WTC11 (cell line): ENCODE measurements around the gene PDXP. TPM values are rescaled to one million over a fixed set of nuclear protein-coding genes. Genes with fewer than 3 reads are reported as not detected.

ENCODE experiments used
- ATAC-seq: fragments of 200-7000 bp; cut with Tn5 transposase; 2 replicates; pipeline ENCODE4 v1.10.0; 2021; ENCODE audit warnings: mild to moderate bottlenecking, moderate library complexity
- CTCF ChIA-PET: fragments of 300-600 bp; sonication (Branson Sonifier 250); formaldehyde crosslinking; loops from one replicate; lab custom pipeline; 2021; ENCODE audit warnings: antibody characterized with exemption; lab: Charles Lee
- POLR2A ChIA-PET: fragments of 350-600 bp; sonication (Branson Sonifier 250); formaldehyde crosslinking; loops from one replicate; lab custom pipeline; 2021; ENCODE audit warnings: antibody characterized with exemption; lab: Charles Lee
- DNase-seq: peaks from one replicate; pipeline ENCODE4 v3.0.0; 2021; ENCODE audit warnings: low spot score
- H3K27ac Mint-ChIP-seq: 2 replicates; pipeline ENCODE4 v1.8.0; 2021; ENCODE audit warnings: mixed read lengths
- H3K27me3 Mint-ChIP-seq: 2 replicates; pipeline ENCODE4 v1.8.0; 2021; ENCODE audit warnings: low read depth, mild to moderate bottlenecking, moderate library complexity, mixed read lengths
- H3K36me3 Mint-ChIP-seq: 2 replicates; pipeline ENCODE4 v1.8.0; 2021; ENCODE audit warnings: mixed read lengths
- H3K4me1 Mint-ChIP-seq: 2 replicates; pipeline ENCODE4 v1.8.0; 2022; ENCODE audit warnings: mixed read lengths
- H3K4me3 Mint-ChIP-seq: 2 replicates; pipeline ENCODE4 v1.8.0; 2021; ENCODE audit warnings: mild to moderate bottlenecking, moderate library complexity, mixed read lengths
- H3K9me3 Mint-ChIP-seq: 2 replicates; pipeline ENCODE4 v1.8.0; 2021; ENCODE audit warnings: mixed read lengths
- CBFB ChIP-seq: sonication (generic); formaldehyde crosslinking; IDR thresholded peaks from 2 replicates; pipeline ENCODE4 v1.8.1; 2022; ENCODE audit warnings: mild to moderate bottlenecking, low read depth, missing genetic modification reagents
- ETV6 ChIP-seq: sonication (generic); formaldehyde crosslinking; IDR thresholded peaks from 2 replicates; pipeline ENCODE4 v1.8.1; 2022; ENCODE audit warnings: mild to moderate bottlenecking, missing genetic modification reagents
- MXD4 ChIP-seq: fragments of 250-450 bp; sonication (Bioruptor Pico); IDR thresholded peaks from 2 replicates; pipeline ENCODE4 v1.8.0; 2021; ENCODE audit warnings: mild to moderate bottlenecking, moderate library complexity, borderline replicate concordance
- ZNF671 ChIP-seq: fragments of 250-450 bp; sonication (Bioruptor Pico); IDR thresholded peaks from 2 replicates; pipeline ENCODE4 v1.8.0; 2021; ENCODE audit warnings: mild to moderate bottlenecking
- total RNA-seq: library from RNA; stranded (reverse); gene quantifications from 3 replicates; pipeline ENCODE4 v1.2.3, GENCODE V29; 2021
- TF ChIP-seq, protein P1 (sequence below): sonication (generic); formaldehyde crosslinking; IDR thresholded peaks from 2 replicates; pipeline ENCODE4 v1.8.0; 2023; ENCODE audit warnings: missing genetic modification reagents, mild to moderate bottlenecking, borderline replicate concordance
- TF ChIP-seq, protein P2 (sequence below): sonication (generic); formaldehyde crosslinking; IDR thresholded peaks from 2 replicates; pipeline ENCODE4 v1.8.0; 2022; ENCODE audit warnings: mild to moderate bottlenecking, missing genetic modification reagents
- TF ChIP-seq, protein P3 (sequence below): sonication (generic); formaldehyde crosslinking; conservative IDR thresholded peaks from 2 replicates; pipeline ENCODE4 v1.8.1; 2022; ENCODE audit warnings: mild to moderate bottlenecking, missing genetic modification reagents

PDXP gene
- total RNA-seq, 1 experiment from 2014 or later: 36.1 TPM

- H3K4me1 Mint-ChIP-seq: no peaks in the 10 kb centered on the region
- H3K27me3 Mint-ChIP-seq: no peaks in the 10 kb centered on the region
- DNase-seq (no peak), ATAC-seq (no peak)
- peaks cover 7% of the 10 kb centered on the region for H3K9me3 Mint-ChIP-seq
- no peak overlapping the region for H3K4me3 Mint-ChIP-seq
- no peak for TF ChIP-seq ETV6 (CRISPR knock-in tag)
- TF ChIP-seq, protein P1, sequence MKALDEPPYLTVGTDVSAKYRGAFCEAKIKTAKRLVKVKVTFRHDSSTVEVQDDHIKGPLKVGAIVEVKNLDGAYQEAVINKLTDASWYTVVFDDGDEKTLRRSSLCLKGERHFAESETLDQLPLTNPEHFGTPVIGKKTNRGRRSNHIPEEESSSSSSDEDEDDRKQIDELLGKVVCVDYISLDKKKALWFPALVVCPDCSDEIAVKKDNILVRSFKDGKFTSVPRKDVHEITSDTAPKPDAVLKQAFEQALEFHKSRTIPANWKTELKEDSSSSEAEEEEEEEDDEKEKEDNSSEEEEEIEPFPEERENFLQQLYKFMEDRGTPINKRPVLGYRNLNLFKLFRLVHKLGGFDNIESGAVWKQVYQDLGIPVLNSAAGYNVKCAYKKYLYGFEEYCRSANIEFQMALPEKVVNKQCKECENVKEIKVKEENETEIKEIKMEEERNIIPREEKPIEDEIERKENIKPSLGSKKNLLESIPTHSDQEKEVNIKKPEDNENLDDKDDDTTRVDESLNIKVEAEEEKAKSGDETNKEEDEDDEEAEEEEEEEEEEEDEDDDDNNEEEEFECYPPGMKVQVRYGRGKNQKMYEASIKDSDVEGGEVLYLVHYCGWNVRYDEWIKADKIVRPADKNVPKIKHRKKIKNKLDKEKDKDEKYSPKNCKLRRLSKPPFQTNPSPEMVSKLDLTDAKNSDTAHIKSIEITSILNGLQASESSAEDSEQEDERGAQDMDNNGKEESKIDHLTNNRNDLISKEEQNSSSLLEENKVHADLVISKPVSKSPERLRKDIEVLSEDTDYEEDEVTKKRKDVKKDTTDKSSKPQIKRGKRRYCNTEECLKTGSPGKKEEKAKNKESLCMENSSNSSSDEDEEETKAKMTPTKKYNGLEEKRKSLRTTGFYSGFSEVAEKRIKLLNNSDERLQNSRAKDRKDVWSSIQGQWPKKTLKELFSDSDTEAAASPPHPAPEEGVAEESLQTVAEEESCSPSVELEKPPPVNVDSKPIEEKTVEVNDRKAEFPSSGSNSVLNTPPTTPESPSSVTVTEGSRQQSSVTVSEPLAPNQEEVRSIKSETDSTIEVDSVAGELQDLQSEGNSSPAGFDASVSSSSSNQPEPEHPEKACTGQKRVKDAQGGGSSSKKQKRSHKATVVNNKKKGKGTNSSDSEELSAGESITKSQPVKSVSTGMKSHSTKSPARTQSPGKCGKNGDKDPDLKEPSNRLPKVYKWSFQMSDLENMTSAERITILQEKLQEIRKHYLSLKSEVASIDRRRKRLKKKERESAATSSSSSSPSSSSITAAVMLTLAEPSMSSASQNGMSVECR (CRISPR knock-in tag): no peak
- no peak for TF ChIP-seq MXD4 (CRISPR knock-in tag)
- TF ChIP-seq, protein P2, sequence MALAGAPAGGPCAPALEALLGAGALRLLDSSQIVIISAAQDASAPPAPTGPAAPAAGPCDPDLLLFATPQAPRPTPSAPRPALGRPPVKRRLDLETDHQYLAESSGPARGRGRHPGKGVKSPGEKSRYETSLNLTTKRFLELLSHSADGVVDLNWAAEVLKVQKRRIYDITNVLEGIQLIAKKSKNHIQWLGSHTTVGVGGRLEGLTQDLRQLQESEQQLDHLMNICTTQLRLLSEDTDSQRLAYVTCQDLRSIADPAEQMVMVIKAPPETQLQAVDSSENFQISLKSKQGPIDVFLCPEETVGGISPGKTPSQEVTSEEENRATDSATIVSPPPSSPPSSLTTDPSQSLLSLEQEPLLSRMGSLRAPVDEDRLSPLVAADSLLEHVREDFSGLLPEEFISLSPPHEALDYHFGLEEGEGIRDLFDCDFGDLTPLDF (CRISPR knock-in tag): no peak
- TF ChIP-seq, protein P3, sequence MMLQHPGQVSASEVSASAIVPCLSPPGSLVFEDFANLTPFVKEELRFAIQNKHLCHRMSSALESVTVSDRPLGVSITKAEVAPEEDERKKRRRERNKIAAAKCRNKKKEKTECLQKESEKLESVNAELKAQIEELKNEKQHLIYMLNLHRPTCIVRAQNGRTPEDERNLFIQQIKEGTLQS (CRISPR knock-in tag): no peak
- TF ChIP-seq ZNF671 (CRISPR knock-in tag): no peak
- no peak for TF ChIP-seq CBFB (CRISPR knock-in tag)
- TF ChIP-seq, all 79 proteins: peak for 0
- H3K27ac Mint-ChIP-seq: no peak overlapping the region
- ChIA-PET POLR2A (no interaction called here), CTCF (no interaction called here)
- H3K36me3 Mint-ChIP-seq: peaks cover 44% of the 10 kb centered on the region
These were observed 57.2 kb downstream of the PDXP start for GRCh38 chr22:37715760-37716159.

Other genes with a start within 250 kb of the PDXP start
- gene ELFN2, start 231.2 kb upstream of the PDXP start, total RNA-seq: 0.87 to 1.8 TPM (median 1.5 TPM) in 3 replicates
- 3.2 to 4.8 TPM (median 3.7 TPM) in 3 replicates for gene MFNG, start 172.3 kb upstream of the PDXP start, total RNA-seq
- 14.6 to 17.5 TPM (median 16.0 TPM) in 3 replicates for gene CARD10, start 139.3 kb upstream of the PDXP start, total RNA-seq
- 9.6 to 12.7 TPM (median 10.4 TPM) in 3 replicates for gene CDC42EP1, start 98.2 kb upstream of the PDXP start, total RNA-seq
- 0.33 TPM in 1 of 3 replicates, not detected in the others for gene LGALS2, start 78.6 kb upstream of the PDXP start, total RNA-seq
- 59.5 to 66.3 TPM (median 61.6 TPM) in 3 replicates for gene GGA1, start 49.9 kb upstream of the PDXP start, total RNA-seq
- gene SH3BP1, start 19.1 kb upstream of the PDXP start, total RNA-seq: 35.4 to 39.4 TPM (median 36.6 TPM) in 3 replicates
- gene LGALS1, start 16.9 kb downstream of the PDXP start, total RNA-seq: 17.3 to 23.5 TPM (median 19.2 TPM) in 3 replicates
- 20.3 to 24.9 TPM (median 22.0 TPM) in 3 replicates for gene NOL12, start 27.6 kb downstream of the PDXP start, total RNA-seq
- gene TRIOBP, start 38.3 kb downstream of the PDXP start, total RNA-seq: 54.0 to 58.9 TPM (median 56.8 TPM) in 3 replicates
- 33.0 to 36.4 TPM (median 36.3 TPM) in 3 replicates for gene GCAT, start 149.2 kb downstream of the PDXP start, total RNA-seq
- 0.69 to 0.89 TPM (median 0.79 TPM) in 3 replicates for gene GALR3, start 164.7 kb downstream of the PDXP start, total RNA-seq
- gene ANKRD54, start 185.6 kb downstream of the PDXP start, total RNA-seq: 17.1 to 19.1 TPM (median 17.9 TPM) in 3 replicates
- gene EIF3L, start 190.7 kb downstream of the PDXP start, total RNA-seq: 611 to 645 TPM (median 645 TPM) in 3 replicates
- gene MICALL1, start 247.6 kb downstream of the PDXP start, total RNA-seq: 34.1 to 47.2 TPM (median 38.6 TPM) in 3 replicates